GM21529 (cell line): ENCODE data around the gene PRDM16.

ENCODE experiments used
- ATAC-seq: cut with Tn5 transposase; IDR thresholded peaks from one replicate; pipeline ENCODE4 v1.9.1; 2021; ENCODE audit not compliant: unreplicated experiment

Gene PRDM16

GRCh38 chr1:3363023-3363422 lies 294.0 kb downstream of the PRDM16 start:
- no peak for ATAC-seq

GRCh38 chr1:3363756-3364155 lies 294.8 kb downstream of the PRDM16 start:
- ATAC-seq: no peak

- ATAC-seq: no peak
These were observed 295.5 kb downstream of the PRDM16 start for GRCh38 chr1:3364551-3364950.

- ATAC-seq: no peak
These were observed 296.0 kb downstream of the PRDM16 start for GRCh38 chr1:3364983-3365382.

GRCh38 chr1:3365523-3366125 lies 296.6 kb downstream of the PRDM16 start:
- no peak for ATAC-seq

GRCh38 chr1:3366126-3367051 lies 297.4 kb downstream of the PRDM16 start:
- ATAC-seq: no peak

GRCh38 chr1:3367376-3367775 lies 298.4 kb downstream of the PRDM16 start:
- no peak for ATAC-seq

- no peak for ATAC-seq
These were observed 299.1 kb downstream of the PRDM16 start for GRCh38 chr1:3368059-3368458.

GRCh38 chr1:3368711-3369445 lies 299.9 kb downstream of the PRDM16 start:
- no peak for ATAC-seq

- ATAC-seq: no peak
These were observed 300.6 kb downstream of the PRDM16 start for GRCh38 chr1:3369446-3370076.

- no peak for ATAC-seq
These were observed 302.1 kb downstream of the PRDM16 start for GRCh38 chr1:3370856-3371703.

- no peak for ATAC-seq
These were observed 303.3 kb downstream of the PRDM16 start for GRCh38 chr1:3372317-3372716.

- no peak for ATAC-seq
These were observed 304.2 kb downstream of the PRDM16 start for GRCh38 chr1:3373175-3373574.

GRCh38 chr1:3373700-3374405 lies 304.9 kb downstream of the PRDM16 start:
- no peak for ATAC-seq

- ATAC-seq: no peak
These were observed 306.2 kb downstream of the PRDM16 start for GRCh38 chr1:3375245-3375644.

- no peak for ATAC-seq
These were observed 308.2 kb downstream of the PRDM16 start for GRCh38 chr1:3377166-3377565.

GRCh38 chr1:3377604-3378279 lies 308.7 kb downstream of the PRDM16 start:
- ATAC-seq: no peak

- no peak for ATAC-seq
These were observed 309.6 kb downstream of the PRDM16 start for GRCh38 chr1:3378411-3379208.
